ENCODE results near the gene PLPP3. TPM values are rescaled to one million over a fixed set of nuclear protein-coding genes. Genes with fewer than 3 reads are reported as not detected.

Gene PLPP3
- 132 TPM for total RNA-seq

DNA sequence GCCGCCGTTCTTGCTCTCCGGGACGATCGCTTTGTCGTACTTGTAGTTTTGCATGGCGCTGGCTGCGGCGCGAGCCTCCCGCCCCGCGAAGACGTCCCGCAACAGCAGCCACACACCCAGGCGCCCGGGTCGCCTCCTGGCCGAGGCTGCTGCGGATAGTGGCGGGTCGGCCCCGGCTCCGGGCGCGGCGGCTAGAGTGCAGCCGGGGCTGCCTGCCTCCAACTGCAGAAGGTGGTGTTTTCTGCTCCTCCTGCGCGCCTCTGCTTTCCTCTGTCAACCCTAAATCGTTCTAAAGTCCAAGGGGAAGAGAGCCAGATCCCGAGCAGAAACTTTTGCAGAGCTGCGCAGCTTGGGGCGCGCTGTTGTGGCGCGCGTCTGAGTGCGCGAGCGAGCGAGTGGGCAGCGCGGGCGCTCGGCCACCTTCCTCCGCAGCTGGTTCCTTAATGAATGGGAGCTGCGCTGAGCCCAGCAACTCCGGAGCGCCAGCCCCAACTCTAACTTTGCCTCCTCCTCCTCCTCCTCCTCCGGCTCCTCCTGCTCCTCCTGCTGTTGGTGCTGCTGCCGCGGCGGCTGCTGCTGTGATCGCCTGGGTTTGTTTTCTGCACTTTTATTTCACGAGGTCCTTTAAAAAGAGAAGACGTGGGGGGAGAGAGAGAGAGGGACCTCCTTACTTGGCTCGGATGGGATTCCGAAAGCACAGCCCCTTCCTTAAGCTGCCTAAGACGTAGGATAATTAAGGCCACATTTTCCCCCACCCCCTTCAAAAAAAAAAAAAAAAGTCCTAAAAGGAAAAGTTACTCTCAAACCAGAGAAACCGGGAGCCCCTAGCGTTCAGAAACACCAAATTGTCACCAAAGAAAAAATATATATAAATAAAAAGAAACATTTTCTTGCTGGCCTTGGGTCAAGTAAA is at the start of gene PLPP3:
TSS of gene PLPP3 (minus strand) at position 601 of the 913 bp plus-strand sequence. CDS start at position 54, 547 bp downstream.

Other genes starting within 250 kb of the PLPP3 start
- gene PRKAA2, start 65.8 kb upstream of the PLPP3 start, total RNA-seq = 32.7 TPM
- gene FYB2, start 239.8 kb upstream of the PLPP3 start, total RNA-seq = 11.4 TPM

Measured in camera-type eye (tissue), 1 donor.